ENCODE results near the gene NOSTRIN. TPM values are rescaled to one million over a fixed set of nuclear protein-coding genes. Genes with fewer than 3 reads are reported as not detected.
"Not testable (repeated sequence)": the region's sequence is repeated elsewhere in the genome, so short reads cannot be mapped to it uniquely, and the experiment has no call there.

The NOSTRIN gene
- total RNA-seq, 2 experiments from 2014 or later, result not detected

DNA sequence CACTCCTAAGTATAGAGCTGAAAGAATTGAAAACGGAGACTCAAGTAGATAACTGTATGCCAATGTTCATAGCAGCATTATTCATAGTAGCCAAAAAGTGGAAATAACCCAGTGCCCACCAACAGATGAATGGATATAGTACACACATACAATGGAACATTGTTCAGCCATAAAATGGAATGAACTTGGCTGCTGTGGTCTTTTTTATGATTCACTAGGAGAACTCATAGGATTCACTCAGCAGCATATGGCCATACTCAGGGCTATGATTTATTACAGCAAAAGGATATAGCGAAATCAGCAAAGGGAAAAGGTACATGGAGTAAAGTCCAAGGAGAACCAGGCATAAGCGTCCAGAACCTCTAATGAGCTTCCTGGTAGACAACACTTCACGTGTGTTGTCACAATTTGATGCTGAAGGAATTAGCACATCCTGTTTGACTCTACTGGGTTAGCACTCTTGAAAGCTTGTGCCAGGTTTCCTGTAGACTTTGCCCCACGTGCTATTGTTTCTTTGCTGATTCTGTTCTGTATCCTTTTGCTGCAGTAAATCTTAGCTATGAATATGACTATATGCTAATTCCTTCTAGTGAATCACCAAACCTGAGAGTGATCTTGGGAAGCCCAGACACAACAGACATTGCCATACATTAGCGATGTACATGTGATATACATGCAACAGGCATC, 72.1 kb downstream of the NOSTRIN start:
- ChIA-PET CTCF (ENCODE audit: unreplicated experiment) (no interaction called here), POLR2A (interaction anchor here (0.6 kb wide), 2 partner anchors 340 to 1068 kb away, joined by 3 to 4 read pairs; no protein-coding TSS in a partner anchor)
- no peak for TF ChIP-seq EZH2phosphoT487 (IDR thresholded peaks at IDR 0.05; ENCODE audit: borderline replicate concordance, low read depth, low read length)
- TF ChIP-seq, protein P1, sequence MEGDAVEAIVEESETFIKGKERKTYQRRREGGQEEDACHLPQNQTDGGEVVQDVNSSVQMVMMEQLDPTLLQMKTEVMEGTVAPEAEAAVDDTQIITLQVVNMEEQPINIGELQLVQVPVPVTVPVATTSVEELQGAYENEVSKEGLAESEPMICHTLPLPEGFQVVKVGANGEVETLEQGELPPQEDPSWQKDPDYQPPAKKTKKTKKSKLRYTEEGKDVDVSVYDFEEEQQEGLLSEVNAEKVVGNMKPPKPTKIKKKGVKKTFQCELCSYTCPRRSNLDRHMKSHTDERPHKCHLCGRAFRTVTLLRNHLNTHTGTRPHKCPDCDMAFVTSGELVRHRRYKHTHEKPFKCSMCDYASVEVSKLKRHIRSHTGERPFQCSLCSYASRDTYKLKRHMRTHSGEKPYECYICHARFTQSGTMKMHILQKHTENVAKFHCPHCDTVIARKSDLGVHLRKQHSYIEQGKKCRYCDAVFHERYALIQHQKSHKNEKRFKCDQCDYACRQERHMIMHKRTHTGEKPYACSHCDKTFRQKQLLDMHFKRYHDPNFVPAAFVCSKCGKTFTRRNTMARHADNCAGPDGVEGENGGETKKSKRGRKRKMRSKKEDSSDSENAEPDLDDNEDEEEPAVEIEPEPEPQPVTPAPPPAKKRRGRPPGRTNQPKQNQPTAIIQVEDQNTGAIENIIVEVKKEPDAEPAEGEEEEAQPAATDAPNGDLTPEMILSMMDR (conservative IDR thresholded peaks at IDR 0.05; ENCODE audit: low read length), result no peak
- Histone ChIP-seq H3K4me1 (ENCODE audit: insufficient read depth, low read length, poor library complexity, severe bottlenecking) (no peaks in the 10 kb centered on the region), H3K79me2 (ENCODE audit: insufficient read depth, low read depth, low read length) (0 out of 2 replicates have a peak, but pooled peaks cover 5% of the 10 kb centered on the region), H3K4me3 (ENCODE audit: low read depth, low read length, poor library complexity, severe bottlenecking) (no peak overlapping the region), H3K36me3 (ENCODE audit: insufficient read depth, low read length) (peaks cover 66% of the 10 kb centered on the region), H2AFZ (ENCODE audit: low read length) (no peak overlapping the region), H3K4me2 (ENCODE audit: low read length) (no peak overlapping the region), H4K20me1 (ENCODE audit: insufficient read depth, low read length) (no peaks in the 10 kb centered on the region), H3K9me3 (ENCODE audit: low read length) (no peaks in the 10 kb centered on the region), H3K9me2 (ENCODE audit: insufficient read depth, low read length) (no peaks in the 10 kb centered on the region), H3K27ac (ENCODE audit: low read depth, low read length, poor library complexity, severe bottlenecking) (no peak overlapping the region)
- intact Hi-C loops (cut with micrococcal nuclease; ENCODE audit: unreplicated experiment), result no loop called here
- no TSS peak for BruUV-seq (replicated peaks)
- no peak for DNase-seq (ENCODE audit: low spot score)

DNA sequence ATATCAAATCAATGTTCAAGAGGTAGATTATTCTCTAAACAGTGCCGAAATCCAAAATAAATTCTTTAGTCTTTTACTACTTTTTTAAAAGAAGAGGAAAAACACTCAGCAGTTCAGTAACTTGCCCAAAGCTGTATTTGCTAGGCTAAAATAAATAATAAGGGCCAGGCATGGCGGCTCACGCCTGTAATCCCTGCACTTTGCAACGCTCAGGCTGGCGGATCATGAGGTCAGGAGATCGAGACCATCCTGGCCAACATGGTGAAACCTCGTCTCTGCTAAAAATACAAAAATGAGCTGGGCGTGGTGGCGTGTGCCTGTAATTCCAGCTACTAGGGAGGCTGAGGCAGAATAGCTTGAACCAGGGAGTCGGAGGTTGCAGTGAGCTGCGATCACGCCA, 79.7 kb downstream of the NOSTRIN start:
- CTCF ChIA-PET (ENCODE audit: unreplicated experiment); H3K9me2 ChIP-seq (ENCODE audit: insufficient read depth, low read length); H3K4me3 ChIP-seq (ENCODE audit: low read depth, low read length, poor library complexity, severe bottlenecking); H3K9me3 ChIP-seq (ENCODE audit: low read length); H3K27ac ChIP-seq (ENCODE audit: low read depth, low read length, poor library complexity, severe bottlenecking); POLR2A ChIA-PET; BruUV-seq (replicated peaks); H3K4me1 ChIP-seq (ENCODE audit: insufficient read depth, low read length, poor library complexity, severe bottlenecking); DNase-seq (ENCODE audit: low spot score); H2AFZ ChIP-seq (ENCODE audit: low read length); H4K20me1 ChIP-seq (ENCODE audit: insufficient read depth, low read length); H3K4me2 ChIP-seq (ENCODE audit: low read length); intact Hi-C loops (cut with micrococcal nuclease; ENCODE audit: unreplicated experiment): not testable (repeated sequence)
- peaks cover 16% of the 10 kb centered on the region for H3K79me2 ChIP-seq (ENCODE audit: insufficient read depth, low read depth, low read length)
- peaks cover 55% of the 10 kb centered on the region for H3K36me3 ChIP-seq (ENCODE audit: insufficient read depth, low read length)

DNA sequence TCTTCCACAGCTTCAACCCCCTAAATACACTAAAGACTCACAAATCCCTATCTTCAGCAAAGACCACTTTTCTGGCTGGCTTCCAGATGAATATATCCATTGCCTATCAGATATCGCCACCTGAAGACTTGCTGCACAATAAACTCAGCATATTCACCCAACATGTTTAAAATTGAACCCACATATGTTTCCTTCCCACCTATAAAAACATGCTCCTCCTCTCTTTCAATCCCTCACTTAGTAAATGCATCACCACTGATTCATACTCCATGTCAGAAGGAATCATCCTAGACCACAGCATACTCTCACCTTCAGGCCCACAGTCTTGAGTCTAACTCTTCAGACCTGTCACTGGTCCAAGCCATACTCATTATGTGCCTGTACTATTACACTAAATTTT, 82.5 kb downstream of the NOSTRIN start:
- peaks cover 5% of the 10 kb centered on the region for H3K4me1 ChIP-seq (ENCODE audit: insufficient read depth, low read length, poor library complexity, severe bottlenecking)
- DNase-seq (ENCODE audit: low spot score), result no peak
- intact Hi-C loops (cut with micrococcal nuclease; ENCODE audit: unreplicated experiment), result no loop called here
- TF ChIP-seq, protein P1 (conservative IDR thresholded peaks at IDR 0.05; ENCODE audit: low read length), result no peak
- TF ChIP-seq EZH2phosphoT487 (IDR thresholded peaks at IDR 0.05; ENCODE audit: borderline replicate concordance, low read depth, low read length), result no peak
- no TSS peak for BruUV-seq (replicated peaks)
- CTCF ChIA-PET (ENCODE audit: unreplicated experiment), result no interaction called here
- H2AFZ ChIP-seq (ENCODE audit: low read length), result no peak overlapping the region
- no peaks in the 10 kb centered on the region for H3K9me3 ChIP-seq (ENCODE audit: low read length)
- H3K9me2 ChIP-seq (ENCODE audit: insufficient read depth, low read length), result no peaks in the 10 kb centered on the region
- no peak overlapping the region for H3K4me2 ChIP-seq (ENCODE audit: low read length)
- peaks cover 67% of the 10 kb centered on the region for H3K36me3 ChIP-seq (ENCODE audit: insufficient read depth, low read length)
- no peaks in the 10 kb centered on the region for H4K20me1 ChIP-seq (ENCODE audit: insufficient read depth, low read length)
- POLR2A ChIA-PET, result no interaction called here
- H3K4me3 ChIP-seq (ENCODE audit: low read depth, low read length, poor library complexity, severe bottlenecking), result no peak overlapping the region
- no peak overlapping the region for H3K27ac ChIP-seq (ENCODE audit: low read depth, low read length, poor library complexity, severe bottlenecking)
- peaks cover 22% of the 10 kb centered on the region for H3K79me2 ChIP-seq (ENCODE audit: insufficient read depth, low read depth, low read length)

All from OCI-LY7 (cell line).